CD4-positive, alpha-beta T cell treated with Interleukin-6 at 100 ng/mL for 8 hours (primary cell): ENCODE measurements around the gene H1-8.
"Not testable (repeated sequence)": the region's sequence is repeated elsewhere in the genome, so short reads cannot be mapped to it uniquely, and the experiment has no call there.

Experiments
- DNase-seq: peaks from one replicate; pipeline ENCODE4 v3.0.0-alpha.2; 2020; ENCODE audit warnings: mixed read lengths, low spot score

The H1-8 gene

GRCh38 chr3:129533406-129533805 is 9.6 kb upstream of the H1-8 start:
- DNase-seq, result no peak

- DNase-seq, result no peak
Measured at GRCh38 chr3:129534428-129535027, 8.4 kb upstream of the H1-8 start.

- no peak for DNase-seq
Measured at GRCh38 chr3:129535075-129535474, 7.9 kb upstream of the H1-8 start.

- DNase-seq, result no peak
Measured at GRCh38 chr3:129536374-129536667, 6.7 kb upstream of the H1-8 start.

GRCh38 chr3:129536804-129537203 is 6.2 kb upstream of the H1-8 start:
- no peak for DNase-seq

- no peak for DNase-seq
Measured at GRCh38 chr3:129539206-129539605, 3.8 kb upstream of the H1-8 start.

- DNase-seq, result no peak
Measured at GRCh38 chr3:129540776-129541516, 2.0 kb upstream of the H1-8 start.

GRCh38 chr3:129542747-129543146 is 228 bp upstream of the H1-8 start:
- DNase-seq, result no peak

- DNase-seq, result no peak
Measured at GRCh38 chr3:129543999-129544398, 1.0 kb downstream of the H1-8 start.

- DNase-seq, result not testable (repeated sequence)
Measured at GRCh38 chr3:129545951-129546350, 3.0 kb downstream of the H1-8 start.

GRCh38 chr3:129547241-129547640 is 4.3 kb downstream of the H1-8 start:
- DNase-seq, result no peak

- no peak for DNase-seq
Measured at GRCh38 chr3:129548104-129548965, 5.4 kb downstream of the H1-8 start.

- no peak for DNase-seq
Measured at GRCh38 chr3:129549006-129549800, 6.2 kb downstream of the H1-8 start.

GRCh38 chr3:129549805-129550204 is 6.8 kb downstream of the H1-8 start:
- DNase-seq, result no peak

GRCh38 chr3:129552287-129553050 is 9.5 kb downstream of the H1-8 start:
- no peak for DNase-seq

- DNase-seq, result no peak
Measured at GRCh38 chr3:129553171-129553570, 10.2 kb downstream of the H1-8 start.

- no peak for DNase-seq
Measured at GRCh38 chr3:129553719-129554118, 10.7 kb downstream of the H1-8 start.

- no peak for DNase-seq
Measured at GRCh38 chr3:129554356-129555152, 11.6 kb downstream of the H1-8 start.

GRCh38 chr3:129555153-129555550 is 12.2 kb downstream of the H1-8 start:
- DNase-seq, result no peak

GRCh38 chr3:129555616-129556357 is 12.8 kb downstream of the H1-8 start:
- DNase-seq, result no peak
